Vagina (tissue), 2 donors: ENCODE results near the gene PLD5. TPM values are rescaled to one million over a fixed set of nuclear protein-coding genes. Genes with fewer than 3 reads are reported as not detected.

ENCODE experiments used
- DNase-seq, 2 donors: peaks; one replicate each; pipeline ENCODE4 v3.0.0-alpha.2; 2017; ENCODE audit errors: extremely low spot score in 2 of 2
- H3K27ac ChIP-seq: fragments of 200-600 bp; sonication (generic); one replicate; pipeline ENCODE4 v1.5.1; 2019
- H3K27me3 ChIP-seq: fragments of 200-600 bp; sonication (generic); one replicate; pipeline ENCODE4 v1.5.1; 2019
- H3K36me3 ChIP-seq, 2 donors: fragments of 200-600 bp; sonication (generic); one replicate each; pipeline ENCODE4 v1.5.1; 2017 to 2019
- H3K4me1 ChIP-seq: fragments of 200-600 bp; sonication (generic); one replicate; pipeline ENCODE4 v1.5.1; 2019
- H3K4me3 ChIP-seq, 2 donors: fragments of 200-600 bp; sonication (generic); 1 replicate in 1 of 2; 2 replicates in 1 of 2; pipeline ENCODE4 v1.5.1; 2016 to 2019
- H3K9me3 ChIP-seq: fragments of 200-600 bp; sonication (generic); one replicate; pipeline ENCODE4 v1.5.1; 2019
- CTCF ChIP-seq, 3 experiments: fragments of 450-650 bp in 2 of 3; fragments of 200-600 bp in 1 of 3; sonication (generic) in 1 of 3; IDR thresholded peaks; one replicate each; pipeline ENCODE4 v1.5.1; 2017 to 2019; ENCODE audit warnings: antibody characterized with exemption in 3 of 3, mild to moderate bottlenecking in 2 of 3, moderate library complexity in 2 of 3
- POLR2A ChIP-seq, 2 donors: fragments of 450-650 bp; IDR thresholded peaks; one replicate each; pipeline ENCODE4 v1.6.1; 2017; ENCODE audit warnings: antibody characterized with exemption in 2 of 2, mild to moderate bottlenecking in 2 of 2, moderate library complexity in 2 of 2
- POLR2AphosphoS5 ChIP-seq, 2 donors: sonication (generic); formaldehyde crosslinking; IDR thresholded peaks; one replicate each; pipeline ENCODE4 v1.9.0; 2017; ENCODE audit warnings: antibody characterized with exemption in 2 of 2, mild to moderate bottlenecking in 2 of 2, low read depth in 1 of 2; ENCODE audit not compliant: insufficient read depth in 1 of 2
- intact Hi-C: fragments of 100-400 bp; cut with DNase I; formaldehyde crosslinking; loops from one replicate; pipeline ENCODE4 v1.15.1; 2023
- total RNA-seq: library from RNA; depleted of rRNA; stranded (reverse); fragments of >200 nt; gene quantifications from one replicate; pipeline ENCODE4 v1.2.3, GENCODE V29; 2016

Gene PLD5
- total RNA-seq, 1 donor from 2014 or later, result 1.5 TPM

DNA sequence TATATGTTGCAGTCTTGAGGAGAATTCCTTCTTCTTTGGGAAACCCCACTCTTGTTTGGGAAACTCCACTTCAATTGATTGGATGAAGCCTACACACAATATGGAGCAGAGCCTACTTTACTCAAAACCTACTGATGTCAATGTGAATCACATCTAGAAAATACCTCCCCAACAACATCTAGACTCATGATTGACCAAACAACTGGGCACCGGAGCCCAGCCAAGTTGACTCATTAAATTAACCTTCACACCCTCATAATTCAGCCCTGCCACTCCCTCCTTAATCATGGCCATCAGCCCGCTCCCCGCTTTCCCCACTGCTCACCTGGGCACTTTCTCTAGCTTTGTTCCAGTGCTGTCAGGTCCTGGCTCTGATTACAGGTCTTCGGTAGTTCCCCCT lies 317.5 kb downstream of the PLD5 start:
- H3K27ac ChIP-seq, result no peak overlapping the region
- no peak for DNase-seq
- no peaks in the 10 kb centered on the region for H3K4me1 ChIP-seq
- no peaks in the 10 kb centered on the region for H3K9me3 ChIP-seq
- H3K36me3 ChIP-seq, result no peaks in the 10 kb centered on the region
- H3K27me3 ChIP-seq, result no peaks in the 10 kb centered on the region
- no peak overlapping the region for H3K4me3 ChIP-seq
- no peak for TF ChIP-seq CTCF (IDR thresholded peaks at IDR 0.05)
- no peak for TF ChIP-seq POLR2A (IDR thresholded peaks at IDR 0.05)
- TF ChIP-seq POLR2AphosphoS5 (IDR thresholded peaks at IDR 0.05; ENCODE audit: insufficient read depth in 1 of 2, low read depth in 1 of 2), result no peak
- intact Hi-C loops, result no loop called here

- H3K27ac ChIP-seq, result no peak overlapping the region
Measured at GRCh38 chr1:242205622-242206489, 318.6 kb downstream of the PLD5 start.

GRCh38 chr1:242203262-242203661 lies 321.2 kb downstream of the PLD5 start:
- TF ChIP-seq POLR2AphosphoS5 (IDR thresholded peaks at IDR 0.05; ENCODE audit: insufficient read depth in 1 of 2, low read depth in 1 of 2), result no peak
- TF ChIP-seq POLR2A (IDR thresholded peaks at IDR 0.05), result no peak
- no peak for TF ChIP-seq CTCF (IDR thresholded peaks at IDR 0.05)
- Histone ChIP-seq H3K4me3 (no peak overlapping the region), H3K9me3 (no peaks in the 10 kb centered on the region), H3K36me3 (no peaks in the 10 kb centered on the region), H3K4me1 (no peaks in the 10 kb centered on the region), H3K27me3 (no peaks in the 10 kb centered on the region), H3K27ac (no peak overlapping the region)
- intact Hi-C loops, result no loop called here
- no peak for DNase-seq

More at GRCh38 chr1:242205622-242206489, 318.6 kb downstream of the PLD5 start:
- TF ChIP-seq CTCF (IDR thresholded peaks at IDR 0.05) (no peak), POLR2A (IDR thresholded peaks at IDR 0.05) (no peak), POLR2AphosphoS5 (IDR thresholded peaks at IDR 0.05; ENCODE audit: insufficient read depth in 1 of 2, low read depth in 1 of 2) (no peak)
- intact Hi-C loops, result no loop called here
- Histone ChIP-seq H3K36me3 (no peaks in the 10 kb centered on the region), H3K27me3 (no peaks in the 10 kb centered on the region), H3K4me1 (no peaks in the 10 kb centered on the region), H3K9me3 (no peaks in the 10 kb centered on the region), H3K4me3 (no peak overlapping the region)
- no peak for DNase-seq

GRCh38 chr1:242201090-242201489 lies 323.4 kb downstream of the PLD5 start:
- intact Hi-C loops, result no loop called here
- DNase-seq, result no peak
- TF ChIP-seq POLR2AphosphoS5 (IDR thresholded peaks at IDR 0.05; ENCODE audit: insufficient read depth in 1 of 2, low read depth in 1 of 2), result no peak
- TF ChIP-seq CTCF (IDR thresholded peaks at IDR 0.05), result no peak
- TF ChIP-seq POLR2A (IDR thresholded peaks at IDR 0.05), result no peak
- Histone ChIP-seq H3K27ac (no peak overlapping the region), H3K9me3 (no peaks in the 10 kb centered on the region), H3K4me1 (no peaks in the 10 kb centered on the region), H3K27me3 (no peaks in the 10 kb centered on the region), H3K36me3 (no peaks in the 10 kb centered on the region), H3K4me3 (no peak overlapping the region)

DNA sequence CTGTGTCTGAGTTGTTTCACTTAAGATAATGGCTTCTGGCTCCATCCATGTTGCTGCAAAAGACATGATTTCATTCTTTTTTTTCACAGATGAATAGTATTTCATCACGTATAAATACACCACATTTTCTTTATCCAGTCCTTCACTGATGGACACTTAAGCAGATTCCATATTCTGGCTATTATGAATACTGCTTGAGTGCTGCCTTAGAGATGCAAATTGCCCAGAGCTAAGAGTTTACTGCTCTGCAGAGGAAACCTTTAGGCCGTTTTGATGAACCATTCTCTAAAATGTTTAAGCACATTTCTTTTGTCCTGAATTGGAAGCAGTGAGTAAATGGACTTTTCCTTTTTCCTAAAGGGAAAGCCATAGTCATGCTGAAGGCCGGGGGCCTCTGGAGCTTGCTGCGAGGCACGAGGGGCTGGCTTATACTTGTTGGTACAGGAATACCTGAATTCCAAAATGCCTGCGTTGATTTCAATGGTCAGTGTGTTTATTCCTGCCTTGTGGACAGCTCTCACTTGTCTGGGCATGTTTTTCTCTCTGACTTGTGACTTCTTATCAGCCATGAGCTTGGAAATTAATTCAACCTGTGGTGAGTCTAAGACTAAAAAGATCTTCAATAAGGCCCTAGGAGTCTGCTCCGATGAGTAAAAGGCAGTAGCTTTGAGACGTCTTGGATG lies 324.6 kb downstream of the PLD5 start:
- DNase-seq, result no peak
- no peaks in the 10 kb centered on the region for H3K27me3 ChIP-seq

More for the DNA sequence above, 324.6 kb downstream of the PLD5 start:
- H3K4me3 ChIP-seq, result no peak overlapping the region
- H3K36me3 ChIP-seq, result no peaks in the 10 kb centered on the region
- H3K4me1 ChIP-seq, result no peaks in the 10 kb centered on the region
- TF ChIP-seq POLR2AphosphoS5 (IDR thresholded peaks at IDR 0.05; ENCODE audit: insufficient read depth in 1 of 2, low read depth in 1 of 2) (no peak), POLR2A (IDR thresholded peaks at IDR 0.05) (no peak), CTCF (IDR thresholded peaks at IDR 0.05) (no peak)
- H3K27ac ChIP-seq, result no peak overlapping the region
- H3K9me3 ChIP-seq, result no peaks in the 10 kb centered on the region
- intact Hi-C loops, result no loop called here
